COLO668 (cell line): ENCODE data around the gene ARHGEF11.

ENCODE experiments used
- DNase-seq: peaks from one replicate; lab custom pipeline; 2025; ENCODE audit not compliant: unreplicated experiment; lab: John Stamatoyannopoulos, UW

ARHGEF11 gene

GRCh38 chr1:157004327-157004726 lies 41.2 kb downstream of the ARHGEF11 start:
- no peak for DNase-seq

- DNase-seq, result no peak
Observed at GRCh38 chr1:157001304-157001703, 44.2 kb downstream of the ARHGEF11 start.

- no peak for DNase-seq
Observed at GRCh38 chr1:157000686-157001085, 44.9 kb downstream of the ARHGEF11 start.

- no peak for DNase-seq
Observed at GRCh38 chr1:156999596-157000320, 45.8 kb downstream of the ARHGEF11 start.

GRCh38 chr1:156998840-156999500 lies 46.6 kb downstream of the ARHGEF11 start:
- DNase-seq, result no peak

- no peak for DNase-seq
Observed at GRCh38 chr1:156998301-156998700, 47.2 kb downstream of the ARHGEF11 start.

- DNase-seq, result no peak
Observed at GRCh38 chr1:156995412-156995811, 50.1 kb downstream of the ARHGEF11 start.

- no peak for DNase-seq
Observed at GRCh38 chr1:156994277-156994676, 51.3 kb downstream of the ARHGEF11 start.

- no peak for DNase-seq
Observed at GRCh38 chr1:156993426-156994147, 52.0 kb downstream of the ARHGEF11 start.

- no peak for DNase-seq
Observed at GRCh38 chr1:156992215-156992614, 53.3 kb downstream of the ARHGEF11 start.

- DNase-seq, result no peak
Observed at GRCh38 chr1:156987715-156988114, 57.8 kb downstream of the ARHGEF11 start.

- no peak for DNase-seq
Observed at GRCh38 chr1:156980551-156980950, 65.0 kb downstream of the ARHGEF11 start.

GRCh38 chr1:156975084-156975483 lies 70.5 kb downstream of the ARHGEF11 start:
- DNase-seq, result no peak

- DNase-seq, result no peak
Observed at GRCh38 chr1:156973417-156973816, 72.1 kb downstream of the ARHGEF11 start.

GRCh38 chr1:156970017-156970416 lies 75.5 kb downstream of the ARHGEF11 start:
- no peak for DNase-seq

GRCh38 chr1:156969496-156969895 lies 76.0 kb downstream of the ARHGEF11 start:
- DNase-seq, result no peak

GRCh38 chr1:156964441-156964840 lies 81.1 kb downstream of the ARHGEF11 start:
- DNase-seq, result no peak

- DNase-seq, result no peak
Observed at GRCh38 chr1:156963621-156964020, 81.9 kb downstream of the ARHGEF11 start.

- DNase-seq, result no peak
Observed at GRCh38 chr1:156961709-156962108, 83.8 kb downstream of the ARHGEF11 start.

GRCh38 chr1:156959925-156960324 lies 85.6 kb downstream of the ARHGEF11 start:
- no peak for DNase-seq

GRCh38 chr1:156959414-156959813 lies 86.1 kb downstream of the ARHGEF11 start:
- no peak for DNase-seq

GRCh38 chr1:156958247-156958714 lies 87.3 kb downstream of the ARHGEF11 start:
- no peak for DNase-seq
